ENCODE data around the gene ZBED4. TPM values are rescaled to one million over a fixed set of nuclear protein-coding genes. Genes with fewer than 3 reads are reported as not detected.

ZBED4 gene
- total RNA-seq, 2 donors from 2014 or later, result 9.6 to 17.1 TPM

DNA sequence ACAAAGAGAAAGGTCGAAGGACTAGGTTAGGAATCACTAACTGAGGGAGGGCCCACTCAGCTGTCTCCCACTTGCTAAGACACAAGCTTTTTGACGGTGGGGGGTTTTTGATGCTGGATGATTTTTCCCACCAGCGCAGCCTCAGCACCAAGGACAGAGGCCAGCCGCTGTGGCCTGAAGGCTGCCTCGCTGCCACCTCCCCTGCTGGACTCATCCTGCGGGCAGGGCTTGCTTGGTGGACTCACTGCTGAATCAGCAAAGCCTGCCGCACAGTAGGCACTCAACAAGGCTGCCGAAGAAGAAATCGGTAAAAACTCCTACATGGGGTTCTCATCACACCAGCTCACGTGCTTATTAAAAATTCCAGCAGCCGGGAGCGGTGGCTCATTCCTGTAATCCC, 62.0 kb downstream of the ZBED4 start:
- intact Hi-C loops (cut with DNase I), result loop anchor here (10.0 kb wide), 1 partner anchor 61 kb away; the partner anchor contains the start of gene ZBED4
- Histone ChIP-seq H3K27ac (no peak overlapping the region), H3K9me3 (no peaks in the 10 kb centered on the region), H3K4me3 (no peak overlapping the region), H3K27me3 (no peaks in the 10 kb centered on the region), H3K4me1 (peaks cover 24% of the 10 kb centered on the region), H3K36me3 (replicated peaks in 1 of 2; ENCODE audit: insufficient read depth in 1 of 2, low read depth in 2 of 2) (peaks cover 0 to 3% of the 10 kb centered on the region in 2 donors)
- WGBS, 2 donors, result 93 to 98% methylated on average over 10 to 12 of the region's 12 CpGs
- no peak for TF ChIP-seq POLR2A (IDR thresholded peaks at IDR 0.05)
- TF ChIP-seq, protein P1, sequence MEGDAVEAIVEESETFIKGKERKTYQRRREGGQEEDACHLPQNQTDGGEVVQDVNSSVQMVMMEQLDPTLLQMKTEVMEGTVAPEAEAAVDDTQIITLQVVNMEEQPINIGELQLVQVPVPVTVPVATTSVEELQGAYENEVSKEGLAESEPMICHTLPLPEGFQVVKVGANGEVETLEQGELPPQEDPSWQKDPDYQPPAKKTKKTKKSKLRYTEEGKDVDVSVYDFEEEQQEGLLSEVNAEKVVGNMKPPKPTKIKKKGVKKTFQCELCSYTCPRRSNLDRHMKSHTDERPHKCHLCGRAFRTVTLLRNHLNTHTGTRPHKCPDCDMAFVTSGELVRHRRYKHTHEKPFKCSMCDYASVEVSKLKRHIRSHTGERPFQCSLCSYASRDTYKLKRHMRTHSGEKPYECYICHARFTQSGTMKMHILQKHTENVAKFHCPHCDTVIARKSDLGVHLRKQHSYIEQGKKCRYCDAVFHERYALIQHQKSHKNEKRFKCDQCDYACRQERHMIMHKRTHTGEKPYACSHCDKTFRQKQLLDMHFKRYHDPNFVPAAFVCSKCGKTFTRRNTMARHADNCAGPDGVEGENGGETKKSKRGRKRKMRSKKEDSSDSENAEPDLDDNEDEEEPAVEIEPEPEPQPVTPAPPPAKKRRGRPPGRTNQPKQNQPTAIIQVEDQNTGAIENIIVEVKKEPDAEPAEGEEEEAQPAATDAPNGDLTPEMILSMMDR (IDR thresholded peaks at IDR 0.05), result no peak
- no peak for DNase-seq
- ATAC-seq, result no peak

DNA sequence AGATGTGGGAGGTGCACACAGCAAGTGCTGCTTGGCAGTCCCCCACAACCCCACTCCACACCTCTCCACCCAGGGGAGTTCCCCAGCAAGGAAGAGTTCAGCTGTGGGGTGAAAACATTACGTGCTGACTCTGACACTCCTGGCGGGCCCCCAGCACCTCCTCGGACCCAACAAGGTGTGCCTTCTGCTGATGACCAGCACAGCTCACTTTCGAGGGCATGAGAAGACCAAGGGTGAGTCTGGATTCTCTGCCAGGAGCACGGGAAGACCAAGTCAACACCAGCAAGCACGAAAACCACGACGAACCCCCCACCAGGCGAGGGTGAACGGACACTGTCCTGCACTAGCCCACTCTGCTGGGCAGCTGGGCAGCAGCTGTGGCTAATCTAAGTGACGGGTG, 63.2 kb downstream of the ZBED4 start:
- TF ChIP-seq, protein P1 (IDR thresholded peaks at IDR 0.05), result no peak
- no peak for TF ChIP-seq POLR2A (IDR thresholded peaks at IDR 0.05)
- Histone ChIP-seq H3K36me3 (replicated peaks in 1 of 2; ENCODE audit: insufficient read depth in 1 of 2, low read depth in 2 of 2) (peaks cover 0 to 3% of the 10 kb centered on the region in 2 donors), H3K27me3 (no peaks in the 10 kb centered on the region), H3K4me3 (no peak overlapping the region), H3K4me1 (peaks cover 24% of the 10 kb centered on the region), H3K27ac (no peak overlapping the region), H3K9me3 (no peaks in the 10 kb centered on the region)
- ATAC-seq (no peak), DNase-seq (no peak)
- WGBS, 2 donors, result 88 to 91% methylated on average over 5 to 10 of the region's 11 CpGs
- intact Hi-C loops (cut with DNase I), result loop anchor here (10.0 kb wide), 1 partner anchor 62 kb away; the partner anchor contains the start of gene ZBED4

DNA sequence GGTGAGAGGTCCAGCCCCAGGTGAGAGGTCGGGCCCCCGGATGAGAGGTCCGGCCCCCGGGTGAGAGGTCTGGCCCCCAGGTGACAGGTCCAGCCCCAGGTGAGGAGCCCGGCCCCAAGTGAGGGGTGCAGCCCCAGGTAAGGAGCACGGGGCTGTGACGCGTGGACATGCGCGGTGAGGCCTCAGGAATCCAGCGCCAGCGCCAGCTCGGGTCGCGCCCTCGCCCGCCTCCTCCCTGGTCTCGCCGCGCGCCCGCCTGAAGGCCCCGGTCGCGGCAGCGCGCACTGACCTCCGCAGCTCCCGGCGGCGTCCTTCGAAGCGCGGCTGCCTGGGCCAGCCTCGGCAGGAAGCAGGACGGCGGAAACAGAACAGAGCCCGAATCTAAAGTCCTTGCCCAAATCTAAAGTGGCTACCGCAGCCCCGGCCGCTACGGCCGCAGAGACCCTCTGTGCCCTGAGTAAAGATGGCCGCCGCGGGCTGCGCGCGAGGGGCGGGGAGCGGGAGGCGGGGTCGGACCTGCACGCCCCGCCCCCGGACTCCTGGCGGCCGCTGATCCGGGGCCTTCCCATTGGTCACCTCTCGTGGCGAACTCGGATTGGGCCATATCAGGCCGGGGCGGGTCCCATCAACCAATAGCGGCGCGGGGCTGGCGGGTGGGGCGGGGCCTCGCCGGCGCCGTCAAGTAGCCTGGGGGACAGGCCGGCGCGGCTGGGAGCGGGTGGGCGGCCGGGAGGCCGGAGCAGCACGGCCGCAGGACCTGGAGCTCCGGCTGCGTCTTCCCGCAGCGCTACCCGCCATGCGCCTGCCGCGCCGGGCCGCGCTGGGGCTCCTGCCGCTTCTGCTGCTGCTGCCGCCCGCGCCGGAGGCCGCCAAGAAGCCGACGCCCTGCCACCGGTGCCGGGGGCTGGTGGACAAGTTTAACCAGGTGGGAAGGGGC, 64.6 kb downstream of the ZBED4 start, which contains the start of the genes ALG12 and CRELD2:
TSS of gene ALG12 (minus strand) at position 465 of the 937 bp plus-strand sequence. CDS start 4,673 bp downstream, outside the sequence.
TSS of gene CRELD2 (plus strand) at position 661 of the 937 bp plus-strand sequence. CDS start at position 797, 136 bp downstream.
- DNase-seq (peak; percentile 98 to 99 (median 98)), ATAC-seq (peak; percentile 98)
- Histone ChIP-seq H3K27me3 (no peaks in the 10 kb centered on the region), H3K36me3 (replicated peaks in 1 of 2; ENCODE audit: insufficient read depth in 1 of 2, low read depth in 2 of 2) (peaks cover 0 to 2% of the 10 kb centered on the region in 2 donors), H3K9me3 (no peaks in the 10 kb centered on the region), H3K4me1 (peaks cover 24% of the 10 kb centered on the region), H3K4me3 (peak within 1 kb of the TSS; percentile 55 to 76), H3K27ac (peak within 1 kb of the TSS; percentile 89 to 98 (median 93))
- TF ChIP-seq, protein P1 (IDR thresholded peaks at IDR 0.05), result peak in 2 of 7 experiments; percentile 13 to 24
- peak; percentile 60 to 89 (median 61) for TF ChIP-seq POLR2A (IDR thresholded peaks at IDR 0.05)
- 0% methylated on average over 84 of the region's 103 CpGs; no CpG with 5 or more reads in 1 of the 2 donors for WGBS, 2 donors
- intact Hi-C loops (cut with DNase I), result loop anchor here (10.0 kb wide), 1 partner anchor 63 kb away; the partner anchor contains the start of gene ZBED4

DNA sequence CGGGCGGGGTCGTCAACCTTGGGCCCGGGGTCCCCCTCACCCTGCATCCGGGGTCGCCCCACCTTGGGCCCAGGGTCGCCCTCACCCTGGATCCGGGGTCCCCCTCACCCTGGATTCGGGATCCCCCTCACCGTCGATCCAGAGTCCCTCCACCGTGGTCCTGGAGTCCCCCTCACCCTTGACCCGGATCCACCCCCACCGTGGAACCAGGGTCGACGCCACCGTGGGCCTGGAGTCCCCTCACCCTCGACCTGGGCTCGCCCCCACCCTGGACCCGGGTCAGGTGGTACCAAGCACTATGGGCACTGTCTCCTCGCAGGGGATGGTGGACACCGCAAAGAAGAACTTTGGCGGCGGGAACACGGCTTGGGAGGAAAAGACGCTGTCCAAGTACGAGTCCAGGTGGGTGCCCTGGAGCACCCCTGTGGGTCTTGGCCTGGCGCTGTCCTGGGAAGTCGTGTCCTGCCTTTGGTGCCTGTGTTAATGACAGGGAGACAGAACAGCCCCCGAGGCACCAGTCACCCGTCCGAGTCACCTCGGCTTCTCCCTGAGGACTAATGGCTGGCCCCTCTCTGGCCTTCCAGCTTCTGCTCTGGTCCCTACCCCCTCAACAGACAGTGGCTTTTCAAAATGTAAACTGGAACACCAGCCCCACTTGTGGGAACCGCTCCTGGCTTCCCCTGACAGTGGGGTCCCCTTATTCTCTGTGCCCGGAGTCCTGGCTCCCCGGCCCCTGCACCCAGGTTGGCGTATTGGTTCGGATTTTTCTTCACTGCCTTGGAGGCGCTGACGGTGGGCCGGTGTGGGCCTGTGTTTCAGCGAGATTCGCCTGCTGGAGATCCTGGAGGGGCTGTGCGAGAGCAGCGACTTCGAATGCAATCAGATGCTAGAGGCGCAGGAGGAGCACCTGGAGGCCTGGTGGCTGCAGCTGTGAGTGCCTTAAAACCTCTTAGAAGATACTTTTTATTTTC, 65.6 kb downstream of the ZBED4 start:
- Histone ChIP-seq H3K9me3 (no peaks in the 10 kb centered on the region), H3K4me3 (peak overlapping the region; percentile 55 to 76), H3K27me3 (no peaks in the 10 kb centered on the region), H3K27ac (peak overlapping the region in 3 of 4 donors; percentile 47 to 98 (median 96)), H3K36me3 (replicated peaks in 1 of 2; ENCODE audit: insufficient read depth in 1 of 2, low read depth in 2 of 2) (no peaks in the 10 kb centered on the region), H3K4me1 (peaks cover 24% of the 10 kb centered on the region)
- no peak for ATAC-seq
- TF ChIP-seq POLR2A (IDR thresholded peaks at IDR 0.05), result no peak
- TF ChIP-seq, protein P1 (IDR thresholded peaks at IDR 0.05), result no peak
- DNase-seq, result peak in 1 of 4 donors; percentile 22
- intact Hi-C loops (cut with DNase I), result loop anchor here (10.0 kb wide), 1 partner anchor 64 kb away; the partner anchor contains the start of gene ZBED4
- 16 to 51% methylated on average over 15 to 45 of the region's 47 CpGs for WGBS, 2 donors

Measured in body of pancreas (tissue), 4 donors.